ENCODE results near the gene L3MBTL4.
"Not testable (repeated sequence)": the region's sequence is repeated elsewhere in the genome, so short reads cannot be mapped to it uniquely, and the experiment has no call there.

Gene L3MBTL4

GRCh38 chr18:6310714-6311113 is 104.0 kb downstream of the L3MBTL4 start:
- no peak for DNase-seq (ENCODE audit: low spot score)

GRCh38 chr18:6297875-6298274 is 116.8 kb downstream of the L3MBTL4 start:
- no peak for DNase-seq (ENCODE audit: low spot score)

- DNase-seq (ENCODE audit: low spot score): peak; percentile 15
These were observed 120.4 kb downstream of the L3MBTL4 start for GRCh38 chr18:6294148-6294784.

- DNase-seq (ENCODE audit: low spot score): no peak
These were observed 124.9 kb downstream of the L3MBTL4 start for GRCh38 chr18:6289843-6290242.

GRCh38 chr18:6286585-6286984 is 128.1 kb downstream of the L3MBTL4 start:
- DNase-seq (ENCODE audit: low spot score): no peak

- no peak for DNase-seq (ENCODE audit: low spot score)
These were observed 129.9 kb downstream of the L3MBTL4 start for GRCh38 chr18:6284761-6285160.

DNA sequence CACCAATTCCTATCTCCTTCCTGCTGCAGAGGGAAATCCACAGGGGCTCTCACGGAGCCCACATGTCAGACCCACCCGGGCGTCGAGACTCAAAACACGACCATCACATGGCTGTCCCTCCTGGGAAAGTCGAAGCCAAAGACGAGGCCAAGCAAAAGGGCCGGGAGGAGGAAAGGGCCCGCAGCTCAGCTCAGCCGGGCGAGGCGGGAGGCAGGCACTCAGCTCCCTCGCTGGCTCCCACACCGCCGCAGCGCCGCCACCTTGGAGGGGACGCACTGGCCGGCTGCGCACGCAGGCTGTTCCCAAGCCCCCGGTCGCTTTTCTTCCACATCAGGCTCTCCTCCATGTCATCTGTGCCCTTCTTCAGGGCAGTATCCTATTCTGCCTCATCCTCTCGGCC is 130.4 kb downstream of the L3MBTL4 start:
- no peak for DNase-seq (ENCODE audit: low spot score)

DNA sequence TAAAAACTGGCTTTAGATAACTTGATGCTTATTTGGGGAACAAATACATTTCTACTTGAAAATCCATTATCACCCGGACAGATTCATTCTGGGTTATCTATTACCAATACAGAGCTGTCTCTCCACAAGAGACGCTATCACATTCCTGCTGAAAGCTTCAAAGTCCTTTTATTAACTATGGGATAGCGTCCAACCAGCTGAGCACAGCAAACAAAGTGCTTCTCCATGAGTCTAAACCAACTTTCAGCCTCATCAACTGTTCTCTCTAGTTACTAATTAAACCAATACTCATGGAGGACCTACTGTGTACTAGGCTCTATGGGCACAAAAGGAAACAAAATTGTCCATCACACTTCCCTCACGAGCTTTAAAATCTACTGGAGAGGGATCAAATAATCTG is 132.8 kb downstream of the L3MBTL4 start:
- peak; percentile 23 for DNase-seq (ENCODE audit: low spot score)

GRCh38 chr18:6280211-6280743 is 134.4 kb downstream of the L3MBTL4 start:
- no peak for DNase-seq (ENCODE audit: low spot score)

DNA sequence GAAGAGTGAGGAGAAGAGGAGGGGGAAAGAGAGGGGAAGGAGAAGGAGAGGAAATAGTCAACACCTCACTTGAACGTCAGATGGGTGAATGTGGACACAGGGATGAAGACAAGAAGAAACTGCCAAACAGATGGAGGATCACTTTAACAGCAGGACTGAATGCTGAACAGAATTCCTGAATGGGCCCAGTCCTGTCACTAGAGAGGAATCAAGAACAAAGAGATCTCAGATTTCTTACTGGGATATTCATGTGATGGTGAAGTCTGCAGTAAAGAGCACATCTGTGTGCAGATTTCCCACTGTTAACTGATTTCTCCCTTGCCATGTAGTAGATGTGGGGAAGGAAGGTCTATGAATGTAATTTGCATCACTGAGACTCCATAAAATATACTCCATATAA is 135.4 kb downstream of the L3MBTL4 start:
- no peak for DNase-seq (ENCODE audit: low spot score)

DNA sequence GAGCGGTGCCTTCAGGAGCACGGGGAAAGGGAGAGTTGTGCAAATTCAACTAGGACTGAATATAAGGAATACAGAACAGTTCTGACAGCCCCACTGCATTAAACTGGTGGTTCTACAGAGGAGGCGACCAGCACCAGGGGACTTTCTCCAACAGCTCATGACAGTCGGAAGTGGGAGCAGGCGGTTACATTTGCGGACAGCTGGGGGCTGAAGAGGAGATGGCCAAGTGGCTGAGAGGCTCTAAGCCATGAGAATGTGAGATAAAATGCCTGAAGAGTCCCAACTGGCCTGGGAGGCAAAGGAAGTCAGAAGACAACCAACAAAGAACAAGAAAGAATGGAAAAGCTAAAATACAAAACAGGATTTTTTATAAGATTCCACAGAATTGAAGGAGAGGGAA is 141.3 kb downstream of the L3MBTL4 start:
- DNase-seq (ENCODE audit: low spot score): no peak

GRCh38 chr18:6272144-6272543 is 142.6 kb downstream of the L3MBTL4 start:
- not testable (repeated sequence) for DNase-seq (ENCODE audit: low spot score)

- no peak for DNase-seq (ENCODE audit: low spot score)
These were observed 143.1 kb downstream of the L3MBTL4 start for GRCh38 chr18:6271585-6271984.

DNA sequence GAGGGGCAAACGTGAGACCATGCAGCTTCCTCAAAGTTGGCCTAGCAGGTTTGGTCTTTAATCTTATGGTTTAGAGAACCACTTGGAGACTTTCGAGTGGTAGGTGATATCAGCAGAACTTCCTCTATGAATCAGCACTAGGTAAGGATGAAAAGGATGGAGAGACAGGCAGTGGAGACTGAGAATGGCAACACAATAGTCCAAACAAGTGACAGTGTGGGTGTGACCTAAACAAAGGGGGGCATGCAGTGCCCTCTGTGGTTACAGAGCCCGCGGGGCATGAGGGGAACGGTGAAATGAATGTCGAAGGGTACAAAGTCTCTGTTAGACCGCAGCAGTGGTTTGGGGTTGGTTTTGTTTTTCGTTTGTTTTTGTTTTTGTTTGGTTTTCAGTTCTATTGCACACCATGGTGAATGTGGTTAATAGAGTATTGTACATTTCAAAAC is 143.9 kb downstream of the L3MBTL4 start:
- DNase-seq (ENCODE audit: low spot score): no peak

- DNase-seq (ENCODE audit: low spot score): no peak
These were observed 144.9 kb downstream of the L3MBTL4 start for GRCh38 chr18:6269660-6270332.

DNA sequence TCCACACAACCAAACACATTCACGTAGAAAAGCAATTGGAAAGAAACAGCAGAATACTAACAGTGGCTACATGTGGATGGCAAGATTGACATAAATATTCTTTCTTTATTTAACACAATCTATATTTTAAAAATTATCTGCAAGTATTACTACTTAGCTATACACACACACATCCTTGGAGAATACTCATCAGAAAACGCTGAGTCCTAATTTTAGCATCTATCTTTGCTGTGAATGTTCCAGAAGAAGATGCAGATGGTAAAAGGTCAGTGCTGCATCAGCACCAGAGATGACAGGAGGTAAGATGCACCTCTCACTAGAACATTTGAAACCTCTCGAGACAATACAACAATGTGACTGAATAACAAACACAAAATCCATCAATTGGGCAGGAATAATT is 148.5 kb downstream of the L3MBTL4 start:
- no peak for DNase-seq (ENCODE audit: low spot score)

DNA sequence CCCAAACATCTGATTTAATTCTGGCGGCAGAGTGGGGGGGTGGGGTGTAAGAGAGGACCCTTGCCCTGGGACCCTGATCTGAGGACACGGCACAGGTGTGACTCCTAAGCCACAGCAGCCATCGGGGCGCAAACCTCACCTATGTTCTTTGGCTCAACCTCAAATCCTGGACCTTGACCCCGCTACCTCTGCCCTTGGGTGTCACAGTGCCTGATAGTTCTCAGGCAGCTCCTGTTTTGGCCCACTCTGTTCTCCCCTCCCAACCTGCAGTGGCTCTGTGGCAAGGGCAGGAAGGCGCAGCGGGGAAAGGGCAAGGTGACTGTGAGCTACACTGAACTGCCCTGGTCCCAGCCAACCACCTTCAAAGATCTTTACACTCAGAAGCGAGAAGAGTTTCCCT is 152.8 kb downstream of the L3MBTL4 start:
- DNase-seq (ENCODE audit: low spot score): no peak

DNA sequence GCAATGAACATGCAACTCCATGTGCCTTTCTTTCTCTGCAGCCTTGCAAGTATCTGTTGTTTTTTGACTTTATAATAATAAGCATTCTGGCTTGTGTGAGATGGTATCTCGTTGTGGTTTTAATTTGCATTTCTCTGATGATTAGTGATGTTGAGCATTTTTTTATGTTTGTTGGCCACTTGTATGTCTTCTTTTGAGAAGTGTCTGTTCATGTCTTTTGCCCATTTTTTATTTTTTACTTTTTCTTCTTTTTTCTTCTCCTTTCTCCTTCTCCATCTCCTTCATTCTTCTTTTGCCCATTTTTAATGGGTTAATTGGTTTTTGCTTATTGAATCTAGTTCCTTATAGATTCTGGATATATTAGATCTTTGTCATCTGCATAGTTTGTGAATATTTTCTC is 155.4 kb downstream of the L3MBTL4 start:
- not testable (repeated sequence) for DNase-seq (ENCODE audit: low spot score)

DNA sequence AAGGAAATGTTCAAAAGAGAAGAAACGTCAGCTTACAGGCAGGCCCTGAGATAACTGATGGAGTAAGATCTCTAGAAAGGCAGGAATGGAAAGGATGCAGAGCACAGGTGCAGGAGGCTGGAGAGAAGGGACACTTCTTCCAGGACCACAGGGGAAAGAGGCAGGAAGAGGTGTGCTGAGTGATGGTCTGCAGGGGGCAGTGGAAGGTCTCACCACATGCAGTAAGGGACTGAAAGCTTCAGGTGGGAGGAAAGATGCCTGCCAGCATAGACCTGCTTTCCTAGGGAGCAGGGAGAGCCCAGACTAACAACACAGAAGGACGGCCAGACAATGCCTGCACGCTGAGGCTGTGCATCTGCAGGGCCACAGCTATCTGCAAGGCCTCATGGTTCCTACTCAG is 156.8 kb downstream of the L3MBTL4 start:
- no peak for DNase-seq (ENCODE audit: low spot score)

DNA sequence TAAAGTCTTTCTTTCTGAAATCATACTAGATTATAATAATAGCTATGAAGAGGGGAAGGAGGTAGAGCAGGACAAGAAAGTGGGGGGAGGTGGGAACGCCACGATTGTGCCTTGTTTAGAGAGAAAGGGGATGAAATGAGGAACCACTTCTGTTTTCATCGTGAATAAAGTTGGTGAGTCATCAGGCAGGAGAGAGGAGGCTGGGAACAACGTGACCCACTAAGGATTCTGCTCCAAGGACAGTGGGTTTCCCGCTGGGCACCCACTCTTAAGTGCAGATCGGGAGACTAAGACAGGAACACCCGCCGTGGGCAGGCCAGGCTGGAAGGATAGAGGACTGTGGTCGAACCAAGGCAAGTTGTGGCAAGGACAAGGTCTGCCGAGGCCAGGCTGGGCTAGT is 158.2 kb downstream of the L3MBTL4 start:
- no peak for DNase-seq (ENCODE audit: low spot score)

DNA sequence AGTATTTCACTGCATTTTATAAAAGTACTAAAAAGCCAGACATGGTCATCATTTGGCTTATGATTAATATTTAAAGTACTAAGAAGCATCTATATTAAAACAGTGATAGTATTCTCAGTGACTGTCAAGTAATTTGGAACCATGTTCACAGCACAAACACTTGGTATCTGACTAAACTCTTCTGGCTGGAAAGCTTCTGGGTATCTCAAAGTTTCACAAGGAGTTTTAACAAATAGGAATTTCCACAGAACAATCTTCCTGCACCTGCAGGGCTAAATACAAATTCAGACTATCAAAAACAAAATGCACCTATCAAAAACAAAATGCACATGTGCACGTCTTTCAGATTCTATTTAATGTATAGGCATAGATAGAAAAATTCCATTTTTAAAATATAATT is 158.8 kb downstream of the L3MBTL4 start:
- no peak for DNase-seq (ENCODE audit: low spot score)

GRCh38 chr18:6255116-6255705 is 159.5 kb downstream of the L3MBTL4 start:
- DNase-seq (ENCODE audit: low spot score): no peak

- DNase-seq (ENCODE audit: low spot score): no peak
These were observed 160.3 kb downstream of the L3MBTL4 start for GRCh38 chr18:6254456-6254855.

Measured in putamen (tissue), 1 donor.